ENCODE results near the gene COX5A.

- no peak for TF ChIP-seq ZNF180 (CRISPR knock-in tag; IDR thresholded peaks at IDR 0.05; ENCODE audit: borderline replicate concordance, low read depth)
- TF ChIP-seq REST (IDR thresholded peaks at IDR 0.05; ENCODE audit: borderline replicate concordance in 1 of 2, low read depth in 1 of 2, low read length in 2 of 2), result no peak
- no peak for TF ChIP-seq HIC2 (CRISPR knock-in tag; IDR thresholded peaks at IDR 0.05; ENCODE audit: low read depth)
- TF ChIP-seq CEBPZ (IDR thresholded peaks at IDR 0.05; ENCODE audit: low read length), result no peak
These were observed 26.9 kb upstream of the COX5A start for GRCh38 chr15:74964794-74965193.

Data from HepG2 (cell line).